ENCODE results near the gene DHH.
A peak's percentile ranks its signal among the peaks of the same experiment; 100 is the strongest.
"Not testable (repeated sequence)": the region's sequence is repeated elsewhere in the genome, so short reads cannot be mapped to it uniquely, and the experiment has no call there.

The DHH gene

DNA sequence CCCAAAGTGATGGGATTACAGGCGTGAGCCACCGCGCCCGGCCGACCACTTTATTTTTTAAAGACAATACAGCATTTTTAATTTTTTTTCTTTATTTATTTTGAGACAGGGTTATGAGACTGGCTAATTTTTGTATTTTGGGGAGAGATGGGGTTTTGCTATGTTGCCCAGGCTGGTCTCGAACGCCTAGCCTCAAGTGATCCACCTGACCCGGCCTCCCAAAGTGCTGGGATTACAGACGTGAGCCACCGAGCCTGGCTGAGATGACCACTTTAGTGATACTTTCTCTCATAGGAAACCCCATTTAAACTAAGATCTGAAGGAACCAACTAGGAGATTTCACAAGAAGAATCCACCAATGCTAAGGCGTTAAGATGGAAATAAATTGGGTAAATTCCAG, 23.6 kb downstream of the DHH start:
- DNase-seq (ENCODE audit: low read depth in 2 of 2) = no peak

DNA sequence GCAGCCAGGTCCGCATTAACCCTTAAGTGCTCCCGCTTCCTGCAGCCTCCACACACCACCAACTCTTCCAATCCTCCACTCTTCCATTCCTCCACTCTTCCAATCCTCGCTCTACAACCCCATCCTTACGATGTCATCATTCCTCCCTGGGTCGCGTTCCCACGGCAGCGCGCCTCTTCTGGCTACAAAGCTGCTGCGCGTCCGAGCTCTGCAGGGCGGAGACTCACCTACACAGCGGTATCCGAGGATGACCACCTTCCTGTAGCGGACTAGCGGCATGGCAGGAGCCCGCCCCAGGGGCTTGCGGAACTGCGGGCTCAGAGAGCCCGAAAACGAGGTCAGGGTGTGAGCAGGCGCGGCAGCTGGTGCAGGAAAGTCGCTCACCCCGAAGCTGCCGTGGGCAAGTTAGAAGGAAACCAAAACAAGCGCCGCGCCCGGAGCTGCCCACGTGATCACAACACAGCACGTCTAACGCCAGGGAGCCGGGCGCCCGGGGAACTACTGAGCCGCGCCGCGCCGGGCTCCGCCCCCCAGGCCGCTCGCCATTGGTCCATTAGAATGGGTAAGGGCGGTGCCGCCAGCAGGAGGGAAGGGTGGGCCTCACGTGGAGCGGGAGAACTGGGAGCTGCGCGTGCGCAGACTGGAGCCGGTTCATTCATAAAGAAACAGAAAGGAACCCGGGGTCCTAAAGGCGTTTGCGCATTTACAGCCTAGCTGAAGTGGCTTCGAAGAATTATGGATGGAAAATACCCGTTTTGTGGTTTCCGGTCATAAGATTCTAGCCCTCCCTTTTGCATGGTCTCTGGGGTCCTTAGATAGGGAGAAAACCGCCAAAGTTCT, 24.9 kb downstream of the DHH start, which contains the start of gene RHEBL1:
TSS of gene RHEBL1 (minus strand) at position 473 of the 840 bp plus-strand sequence. CDS start at position 279, 194 bp downstream.
- DNase-seq (ENCODE audit: low read depth in 2 of 2) = peak; percentile 93 to 95

DNA sequence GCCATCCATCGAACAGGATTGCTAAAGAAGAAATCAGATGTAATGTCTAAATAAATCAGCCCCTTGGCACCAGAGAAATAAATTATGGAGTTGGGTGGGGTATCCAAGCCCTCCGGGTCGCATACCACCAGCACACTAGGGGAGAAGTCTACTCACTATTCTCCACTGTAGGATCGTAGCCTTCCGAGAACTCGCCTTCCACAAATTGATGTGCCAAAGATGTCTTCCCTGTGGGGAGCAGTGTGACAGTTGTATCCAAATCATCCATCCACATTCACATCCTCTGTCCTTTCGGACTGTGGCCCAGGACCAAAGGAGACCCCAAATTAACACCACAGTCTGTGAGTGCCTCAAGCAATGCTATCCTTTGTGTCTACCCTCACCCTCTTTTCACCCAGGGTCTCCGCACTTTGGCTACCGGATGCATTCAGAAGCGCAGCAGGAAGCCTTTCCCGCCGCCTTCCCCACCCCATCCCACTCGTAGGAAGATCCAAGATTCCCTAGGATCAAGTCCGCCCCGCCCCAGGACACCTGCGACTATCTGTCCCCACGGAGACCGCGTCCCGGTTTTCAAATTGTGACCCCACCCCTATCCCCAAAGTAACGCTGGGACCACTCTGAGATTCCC, 25.6 kb downstream of the DHH start:
- no peak for DNase-seq (ENCODE audit: low read depth in 2 of 2)

DNA sequence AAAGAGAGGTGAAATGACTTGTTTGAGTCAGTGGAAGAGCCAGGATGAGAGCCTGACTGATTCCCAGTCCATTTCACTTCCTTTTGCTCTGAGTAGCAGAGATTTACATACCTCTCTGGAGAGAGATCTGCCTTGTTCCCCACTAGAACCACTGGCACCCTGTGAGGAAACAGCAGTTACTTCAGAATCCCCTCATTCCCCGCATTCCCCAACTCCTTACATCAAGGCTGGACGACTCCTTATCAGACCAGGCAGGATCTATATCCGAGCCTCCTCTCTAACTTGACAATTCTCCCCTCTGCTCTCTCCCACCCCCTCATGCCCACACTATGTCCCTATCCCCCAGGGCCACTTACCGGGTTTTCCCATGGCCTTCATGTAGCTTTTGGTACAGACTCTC, 28.5 kb downstream of the DHH start:
- no peak for DNase-seq (ENCODE audit: low read depth in 2 of 2)

DNA sequence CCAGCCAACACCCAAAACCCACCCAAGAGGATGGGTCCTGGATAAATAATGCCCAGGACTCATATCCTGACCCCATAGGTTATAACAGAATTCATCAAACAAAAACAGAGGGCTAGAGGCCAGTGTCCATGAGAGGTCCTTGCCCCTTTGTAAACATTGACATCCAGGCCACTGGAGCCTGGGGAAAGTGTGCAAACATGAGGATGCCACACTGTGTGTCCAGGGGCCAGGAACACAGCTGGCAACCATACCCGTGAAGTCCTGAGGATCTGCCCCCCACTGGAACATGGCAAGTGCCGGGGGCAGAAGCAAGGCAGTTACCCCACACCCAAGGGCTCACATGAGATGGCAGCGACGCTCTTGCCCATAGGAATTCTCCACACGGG, 29.8 kb downstream of the DHH start:
- DNase-seq (ENCODE audit: low read depth in 2 of 2) = no peak

DNA sequence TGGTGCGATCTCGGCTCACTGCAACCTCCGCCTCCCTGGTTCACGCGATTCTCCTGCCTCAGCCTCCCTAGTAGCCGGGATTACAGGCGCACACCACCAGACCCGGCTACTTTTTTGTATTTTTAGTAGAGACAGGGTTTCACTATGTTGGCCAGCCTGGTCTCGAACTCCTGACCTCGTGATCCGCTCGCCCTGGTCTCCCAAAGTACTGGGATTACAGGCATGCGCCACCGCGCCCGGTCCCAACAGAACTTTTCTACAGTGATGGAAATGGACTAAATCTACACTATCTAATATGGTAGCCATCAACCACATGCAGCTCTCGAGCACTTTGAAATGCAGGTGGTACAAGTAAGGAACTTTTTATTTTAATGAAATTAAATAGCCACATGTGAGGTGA, 32.7 kb downstream of the DHH start:
- DNase-seq (ENCODE audit: low read depth in 2 of 2) = not testable (repeated sequence)

DNA sequence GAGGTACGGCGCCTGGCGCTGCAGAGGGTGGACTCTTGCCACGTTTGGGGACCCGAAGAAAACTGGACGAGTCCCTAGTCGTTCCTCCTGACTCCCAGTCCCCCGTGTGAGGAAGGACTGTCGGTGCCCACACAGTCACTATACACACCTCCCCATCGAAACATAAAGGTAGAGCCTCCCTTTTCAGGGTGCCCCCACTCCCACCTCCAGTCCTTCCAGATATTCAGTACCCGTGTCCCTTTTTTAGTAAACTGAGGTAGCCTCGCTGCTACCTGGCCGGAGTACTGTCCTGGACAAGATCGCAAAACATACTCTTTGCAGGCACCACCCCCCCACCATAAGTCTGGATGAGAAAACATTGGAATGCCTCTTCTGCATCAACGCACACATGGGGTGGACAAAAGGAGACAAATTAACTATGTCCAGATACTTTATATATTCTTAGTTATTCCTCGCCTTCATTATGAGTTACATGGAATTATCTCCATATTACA, 33.4 kb downstream of the DHH start:
- DNase-seq (ENCODE audit: low read depth in 2 of 2) = no peak

DNA sequence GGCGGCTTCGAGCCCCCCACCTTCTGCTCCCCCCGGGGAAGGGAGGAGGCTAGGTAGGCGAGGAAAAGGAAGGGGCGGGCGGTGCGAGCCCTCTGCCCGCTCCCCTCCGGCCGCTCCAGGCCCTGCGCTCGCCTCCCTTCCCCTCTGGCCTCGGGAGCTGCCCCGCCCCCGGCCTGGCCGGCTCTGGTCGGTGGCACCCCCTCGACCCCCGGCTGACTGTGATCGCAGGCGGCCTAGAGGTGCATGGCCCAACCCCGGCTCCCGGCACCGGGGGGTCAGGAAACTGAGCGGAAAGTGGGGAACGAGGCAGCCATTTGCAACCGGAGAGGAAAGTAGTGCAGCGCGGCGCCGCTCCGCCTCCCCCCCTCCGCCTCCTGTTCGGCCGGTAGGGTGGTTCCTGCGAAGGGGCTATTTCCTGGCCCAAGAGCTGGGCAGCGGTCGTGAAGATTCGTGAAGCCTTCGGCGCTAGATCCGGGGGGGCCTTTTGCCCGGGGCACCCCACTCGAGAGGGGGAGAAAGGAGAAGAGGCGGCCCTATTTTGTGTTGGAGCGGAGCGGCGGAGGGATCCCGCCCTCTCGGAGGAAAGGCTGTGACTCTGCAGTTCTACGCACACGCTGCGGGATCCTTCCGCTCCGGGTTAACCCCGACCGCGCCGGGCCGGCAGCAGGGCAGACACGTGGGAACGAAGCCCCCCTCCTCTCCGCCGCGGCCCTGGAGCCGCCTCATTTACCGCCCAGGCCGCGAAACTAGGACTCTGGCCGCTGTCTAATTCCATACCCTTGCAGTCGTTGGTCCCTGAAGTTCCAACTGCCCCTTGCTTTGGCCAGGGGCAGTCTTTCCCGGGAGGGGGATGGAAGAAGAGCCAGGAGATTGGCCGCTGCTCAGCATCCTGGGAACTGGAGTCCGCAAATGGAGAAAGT, 34.1 kb downstream of the DHH start, which contains the start of gene KMT2D:
TSS of gene KMT2D (minus strand) at position 558 of the 920 bp plus-strand sequence. CDS start 5,470 bp downstream, outside the sequence.
- DNase-seq (ENCODE audit: low read depth in 2 of 2) = peak; percentile 67 to 70

DNA sequence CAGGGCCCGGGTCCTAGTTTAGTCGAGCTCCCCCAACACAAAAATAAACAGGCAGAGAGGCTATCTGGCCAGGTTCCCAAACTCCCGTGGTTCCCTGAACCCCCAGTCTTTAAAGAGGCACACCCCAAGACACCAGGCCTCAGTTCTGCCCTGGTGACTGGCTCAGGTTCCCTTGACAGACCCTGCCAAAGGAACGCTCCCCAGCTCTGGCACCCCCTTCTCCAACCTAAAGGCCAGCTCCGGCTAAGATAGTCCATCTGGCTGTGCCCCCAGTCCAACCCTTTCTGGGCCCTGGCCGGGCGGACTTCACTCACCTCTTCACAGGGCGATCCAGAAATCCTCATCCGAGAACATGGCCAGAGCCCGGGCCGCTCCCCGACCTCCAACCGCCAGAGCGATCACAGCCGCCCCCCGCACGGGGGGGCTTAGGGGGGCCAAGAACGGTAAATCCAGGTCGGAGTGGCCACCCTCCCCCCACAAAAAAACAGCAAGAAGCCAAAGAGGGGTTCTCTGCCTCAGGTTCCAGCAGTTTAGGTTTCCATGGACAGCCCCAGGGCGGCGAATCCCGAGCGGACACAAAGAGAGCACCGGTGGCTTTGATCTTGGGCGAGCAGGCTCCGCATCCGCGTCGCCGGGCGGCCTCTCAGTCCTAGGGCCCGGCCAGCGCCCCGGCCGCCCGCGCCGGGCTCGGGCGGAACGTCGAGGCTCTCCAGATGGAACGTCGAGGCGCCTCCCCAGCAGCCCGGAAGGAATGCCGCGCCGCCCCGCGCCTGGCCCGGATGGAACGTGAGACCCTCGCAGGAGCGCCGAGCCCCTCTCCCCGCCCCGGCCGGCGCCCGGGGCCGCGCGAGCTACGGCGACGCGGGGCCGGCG, 35.1 kb downstream of the DHH start:
- no peak for DNase-seq (ENCODE audit: low read depth in 2 of 2)

DNA sequence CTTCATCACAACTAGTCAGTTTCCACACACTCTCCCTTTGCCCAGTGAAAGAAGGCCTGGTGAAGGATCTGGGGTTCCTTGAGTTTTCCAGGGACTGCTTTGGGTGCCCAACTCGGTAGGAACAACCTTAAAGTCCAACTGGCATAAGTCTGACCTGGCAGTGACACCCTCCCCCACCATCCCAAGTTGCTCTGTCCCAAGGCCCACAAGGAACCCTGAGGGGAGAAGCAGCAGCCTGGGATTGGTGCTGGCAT, 35.6 kb downstream of the DHH start:
- DNase-seq (ENCODE audit: low read depth in 2 of 2) = no peak

DNA sequence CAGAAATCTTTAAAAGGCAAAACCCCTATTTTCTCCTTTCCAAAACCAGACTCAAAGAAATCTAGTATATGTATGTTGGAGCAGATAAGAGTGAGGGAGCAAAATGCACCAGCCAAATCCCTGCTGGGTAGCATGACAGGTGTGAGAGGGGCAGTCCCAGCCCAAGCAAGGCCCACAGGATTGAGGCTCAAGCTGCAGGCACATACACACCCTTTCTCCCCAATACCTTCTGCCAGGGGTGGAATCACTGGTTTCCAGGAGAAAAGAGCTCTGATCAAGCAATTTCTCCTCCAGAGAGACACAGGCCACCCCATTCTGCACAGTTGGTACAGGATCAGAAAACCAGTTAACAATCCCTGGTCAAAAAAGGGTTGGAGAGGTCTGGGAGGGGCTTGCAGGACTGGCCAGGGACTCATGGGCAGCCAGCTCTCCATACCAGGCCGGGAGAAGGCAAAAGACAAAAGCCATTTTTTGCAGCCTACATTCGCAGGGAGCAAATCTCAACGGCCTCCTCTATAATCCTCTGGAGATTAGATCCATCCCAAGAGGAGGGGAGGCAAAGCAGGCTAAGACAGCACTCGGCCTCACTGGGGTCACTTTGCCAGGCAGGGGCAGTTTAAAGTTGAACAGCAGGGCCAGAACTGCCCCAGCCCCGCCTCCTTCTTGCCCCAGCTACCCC, 36.1 kb downstream of the DHH start:
- no peak for DNase-seq (ENCODE audit: low read depth in 2 of 2)

DNA sequence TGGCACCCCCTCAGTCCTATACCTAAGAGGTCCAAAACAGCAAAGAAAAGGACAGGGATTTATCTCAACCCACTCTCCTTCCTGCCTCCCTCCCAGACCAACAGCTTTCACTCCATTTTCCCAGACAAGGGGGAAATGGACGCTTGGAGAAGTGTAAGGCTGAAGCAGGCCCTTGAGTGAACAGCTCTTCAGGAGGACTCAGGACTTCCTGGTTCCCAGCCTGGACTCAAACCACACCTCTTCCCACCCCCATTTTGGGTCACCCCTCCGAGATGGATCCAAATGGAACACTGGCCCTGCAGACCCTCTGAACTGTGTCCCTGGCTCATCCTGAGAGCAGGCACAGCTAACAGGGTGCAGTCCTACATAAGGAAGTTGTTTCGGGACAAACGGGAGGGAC, 36.7 kb downstream of the DHH start:
- no peak for DNase-seq (ENCODE audit: low read depth in 2 of 2)

DNA sequence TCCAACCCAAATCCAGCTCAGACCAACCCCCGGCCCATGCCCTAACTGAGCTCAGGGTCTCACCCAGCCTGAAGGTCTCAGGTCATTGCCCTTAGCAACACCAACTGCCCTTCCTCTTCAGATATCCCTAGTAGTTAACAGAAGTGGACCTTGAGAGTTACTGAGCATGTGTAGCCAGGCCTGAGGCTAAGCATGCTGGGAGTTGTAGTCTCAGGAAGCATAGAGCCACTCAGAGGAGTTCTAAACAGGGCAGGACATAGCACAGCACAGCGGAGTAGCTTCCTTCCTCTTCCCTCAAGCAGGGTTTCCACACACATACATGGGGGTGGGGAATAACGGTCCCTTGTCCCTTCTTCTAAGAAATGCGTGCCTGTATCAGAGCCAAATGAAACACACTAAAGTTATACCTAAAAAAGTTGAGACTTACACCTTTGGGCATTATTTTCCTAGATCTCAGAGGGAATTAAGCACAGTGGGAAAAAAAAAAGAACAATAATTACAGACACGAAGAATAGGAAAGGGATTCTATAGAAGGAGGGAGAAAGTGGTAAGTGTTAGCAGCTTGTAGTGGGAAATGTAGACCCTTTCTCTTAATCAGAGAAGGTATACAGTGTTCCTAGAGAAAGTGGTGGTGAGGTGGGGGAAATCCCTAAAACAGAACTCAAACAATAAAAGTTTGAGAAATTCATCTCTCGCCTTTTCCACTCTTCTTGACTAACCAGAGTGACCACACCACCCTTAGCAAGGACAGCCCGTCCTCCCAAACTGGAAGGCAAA, 38.4 kb downstream of the DHH start:
- no peak for DNase-seq (ENCODE audit: low read depth in 2 of 2)

DNA sequence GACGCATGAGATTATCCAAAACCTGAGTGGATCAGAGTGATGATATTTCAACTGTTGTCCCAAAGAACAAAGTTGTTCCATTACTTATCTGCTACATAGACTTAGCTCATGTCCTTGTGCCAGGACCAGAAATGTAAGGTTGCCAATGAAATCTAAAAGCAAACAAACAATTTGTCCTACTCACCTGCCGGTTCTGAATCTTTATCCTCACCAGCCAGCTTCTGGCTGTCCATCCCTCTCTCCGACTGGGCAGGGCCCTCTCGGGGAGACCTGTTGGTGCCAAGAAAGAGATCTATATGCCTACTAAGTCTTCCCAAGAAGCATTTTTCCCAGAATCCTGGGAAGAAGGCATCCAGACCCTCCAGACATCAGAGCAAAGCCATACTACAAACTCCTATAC, 39.5 kb downstream of the DHH start:
- no peak for DNase-seq (ENCODE audit: low read depth in 2 of 2)

DNA sequence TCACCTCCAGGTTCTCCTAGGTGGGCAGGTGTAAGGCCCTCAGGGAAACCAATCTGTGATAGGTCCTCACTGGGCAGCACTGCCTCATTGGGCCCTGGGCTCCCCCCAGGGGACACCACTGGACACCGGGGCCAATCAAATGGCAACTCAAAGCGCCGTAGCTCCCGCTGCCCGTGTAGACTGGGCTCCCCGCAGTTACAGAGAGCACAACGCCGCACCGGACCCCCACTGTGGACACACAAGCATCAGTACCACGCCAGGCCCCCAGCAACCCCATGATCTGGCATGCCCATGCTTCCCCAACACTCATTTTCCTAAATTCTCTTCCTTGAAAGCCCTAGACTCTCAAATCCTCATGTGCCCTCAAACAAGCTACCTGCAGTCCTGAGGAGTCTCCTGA, 40.1 kb downstream of the DHH start:
- no peak for DNase-seq (ENCODE audit: low read depth in 2 of 2)

DNA sequence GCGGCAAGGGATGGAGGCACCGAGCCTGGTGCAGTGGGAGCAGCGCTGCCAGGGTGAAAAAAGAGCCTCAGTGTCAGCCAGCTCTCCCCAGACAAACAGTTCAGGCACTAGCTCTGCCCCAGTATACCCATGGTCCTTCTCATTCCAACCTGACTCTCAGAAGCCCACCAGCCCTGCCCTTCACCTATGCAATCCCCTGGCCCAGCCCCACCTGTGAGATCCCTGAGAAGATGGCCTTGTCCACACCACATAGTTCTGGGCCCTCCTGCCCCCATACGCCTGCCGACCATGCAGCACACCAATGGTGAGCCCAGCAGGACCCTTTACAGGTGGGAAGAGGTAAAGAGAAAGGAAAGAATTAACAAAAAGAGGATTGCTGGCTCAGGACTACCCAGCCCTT, 40.5 kb downstream of the DHH start:
- DNase-seq (ENCODE audit: low read depth in 2 of 2) = no peak

DNA sequence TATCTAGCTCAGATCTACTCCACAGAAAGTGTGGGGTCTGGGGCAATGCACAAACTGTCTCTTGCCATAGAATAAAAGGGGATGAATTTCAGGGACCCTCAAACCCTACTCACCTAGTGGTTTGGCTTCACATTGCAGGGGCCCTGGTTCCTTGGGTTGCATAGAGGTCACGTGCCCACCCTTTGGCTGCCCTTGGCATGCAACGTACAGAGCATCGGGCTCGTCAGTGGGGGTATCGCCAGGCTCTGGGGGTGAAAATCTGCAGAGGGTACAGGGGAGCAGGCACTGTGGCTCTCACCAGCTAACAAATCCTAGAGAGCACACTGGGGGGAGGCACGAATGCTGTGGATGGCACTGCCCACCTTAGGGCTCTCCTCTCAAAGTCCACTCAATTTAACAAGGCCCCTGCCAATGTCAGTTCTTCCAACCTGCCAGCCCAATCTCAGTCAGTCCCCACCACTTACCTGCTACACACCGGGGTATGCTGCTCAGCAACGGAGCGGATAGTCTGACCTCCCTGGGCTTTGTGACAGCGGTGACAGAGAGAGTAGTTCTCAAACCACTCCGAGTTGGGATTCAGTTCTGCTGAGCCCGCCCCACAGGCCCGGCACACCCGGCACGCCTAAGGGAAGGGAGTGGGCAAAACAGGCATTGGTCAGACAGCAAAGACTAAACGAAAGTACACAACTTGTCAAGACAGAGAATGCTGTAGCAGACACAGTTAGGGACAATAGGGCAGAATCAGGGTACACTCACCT, 42.0 kb downstream of the DHH start:
- DNase-seq (ENCODE audit: low read depth in 2 of 2) = no peak

DNA sequence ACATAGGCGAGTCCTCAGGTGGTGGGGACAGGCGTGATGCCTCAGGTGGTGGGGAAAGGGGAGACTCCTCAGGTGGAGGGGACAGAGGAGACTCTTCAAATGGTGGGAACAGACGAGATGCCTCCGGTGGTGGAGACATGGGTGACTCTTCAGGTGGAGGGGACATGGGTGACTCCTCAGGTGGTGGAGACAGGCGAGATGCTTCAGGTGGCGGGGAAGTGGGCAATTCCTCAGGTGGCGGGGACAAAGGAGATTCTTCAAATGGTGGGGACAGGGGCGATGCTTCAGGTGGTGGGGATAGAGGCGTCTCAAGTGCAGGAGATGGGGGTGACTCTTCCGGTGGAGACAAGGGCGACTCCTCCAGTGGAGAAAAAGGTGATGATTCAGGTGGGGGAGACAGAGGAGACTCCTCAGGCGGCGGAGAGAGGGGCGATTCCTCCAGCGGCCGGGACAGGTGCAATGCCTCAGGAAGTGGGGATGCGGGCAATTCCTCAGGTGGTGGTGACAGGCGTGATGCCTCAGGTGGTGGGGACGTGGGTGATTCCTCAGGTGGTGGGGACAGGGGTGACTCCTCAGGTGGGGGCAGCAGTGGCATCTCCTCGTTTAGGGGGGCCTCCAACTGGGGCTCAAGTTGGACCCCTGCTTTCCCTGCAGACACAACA, 42.7 kb downstream of the DHH start:
- no peak for DNase-seq (ENCODE audit: low read depth in 2 of 2)

DNA sequence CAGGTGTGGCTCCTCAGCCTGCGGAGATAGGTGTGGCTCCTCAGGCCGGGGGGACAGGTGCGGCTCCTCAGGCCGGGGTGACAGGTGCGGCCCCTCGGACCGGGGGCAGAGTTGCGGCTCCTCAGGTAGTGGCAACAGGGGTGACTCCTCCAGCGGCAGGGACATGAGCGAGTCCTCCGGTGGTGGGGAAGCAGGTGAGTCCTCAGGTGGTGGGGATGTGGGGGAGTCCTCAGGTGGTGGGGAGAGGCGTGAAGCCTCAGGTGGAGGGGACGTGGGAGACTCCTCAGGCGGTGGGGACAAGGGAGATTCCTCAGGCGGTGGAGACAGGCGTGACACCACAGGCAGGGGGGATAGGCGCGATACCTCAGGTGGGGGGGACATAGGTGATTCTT, 43.2 kb downstream of the DHH start:
- DNase-seq (ENCODE audit: low read depth in 2 of 2) = no peak

Data from stimulated activated CD4-positive, alpha-beta T cell treated with anti-CD3 and anti-CD28 coated beads, Interleukin-1b, Interleukin-23, amount 100 ng/mL, for 1 hour (primary cell).